CD4-positive, alpha-beta T cell treated with Interleukin-2 at 100 ng/mL for 4 hours (primary cell): ENCODE data around the gene MCF2L.

Experiments
- DNase-seq: peaks from one replicate; pipeline ENCODE4 v3.0.0-alpha.2; 2020; ENCODE audit warnings: low spot score

The MCF2L gene

GRCh38 chr13:113126265-113127150 lies 157.5 kb downstream of the MCF2L start:
- DNase-seq = no peak

GRCh38 chr13:113129480-113129879 lies 160.5 kb downstream of the MCF2L start:
- no peak for DNase-seq

DNA sequence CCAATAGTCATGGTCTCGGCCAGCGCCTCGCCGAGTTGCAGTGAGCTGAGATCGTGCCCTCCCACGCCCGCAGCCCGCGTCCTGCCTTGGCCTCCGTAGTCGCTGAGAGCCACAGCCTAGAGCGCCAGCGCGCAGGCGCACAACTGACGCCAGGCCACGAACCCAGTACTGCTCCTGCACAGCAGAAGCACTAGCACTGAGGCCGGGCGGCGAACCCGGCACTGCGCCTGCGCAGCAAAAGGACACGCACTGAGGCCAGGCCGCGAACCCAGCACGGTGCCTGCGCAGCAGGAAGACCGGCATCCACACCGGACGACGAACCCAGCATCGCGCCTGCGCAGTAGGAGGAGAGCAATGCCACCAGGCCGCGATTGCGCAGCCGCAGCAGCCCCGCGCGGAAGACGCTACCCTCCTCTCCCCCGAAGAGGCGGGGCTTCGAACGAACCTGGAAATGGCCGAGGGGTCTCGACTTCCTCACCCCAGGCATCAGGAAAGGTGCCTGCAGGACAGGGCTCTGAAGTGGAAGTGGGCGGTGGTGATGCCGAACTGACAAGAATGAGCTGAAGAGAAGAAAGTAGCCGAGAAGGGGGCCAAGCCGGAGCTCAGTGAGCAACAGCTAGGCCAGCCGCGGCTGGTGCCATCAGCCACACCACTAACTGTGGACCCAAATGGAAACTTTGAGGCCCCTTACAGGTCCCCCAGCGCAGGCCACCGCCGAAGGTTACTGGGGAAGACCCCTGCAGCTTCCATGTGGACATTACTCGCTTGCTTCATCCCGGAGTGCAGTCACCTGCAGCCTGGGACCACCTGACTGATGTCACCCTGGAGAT lies 161.1 kb downstream of the MCF2L start:
- peak; percentile 14 for DNase-seq

DNA sequence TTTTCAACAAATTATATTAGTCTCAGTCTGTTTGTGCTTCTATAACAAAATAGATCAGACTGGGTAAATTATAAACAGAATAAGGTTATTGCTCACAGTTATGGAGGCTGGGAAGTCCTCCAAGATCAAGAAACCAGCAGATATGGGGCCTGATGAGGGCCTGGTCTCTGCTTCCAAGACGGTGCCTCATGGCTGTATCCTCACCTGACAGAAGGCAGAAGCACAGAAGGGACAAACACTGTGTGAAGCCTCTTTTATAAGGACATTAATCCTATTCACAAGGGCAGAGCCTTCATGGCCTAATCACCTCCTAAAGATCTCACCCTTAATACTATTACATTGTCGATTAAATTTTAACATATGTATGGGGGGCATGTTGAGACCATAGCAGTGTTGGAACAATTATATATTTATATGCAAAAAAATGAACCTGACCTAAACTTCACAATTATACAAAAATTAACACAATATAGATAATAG lies 166.3 kb downstream of the MCF2L start:
- DNase-seq = no peak

DNA sequence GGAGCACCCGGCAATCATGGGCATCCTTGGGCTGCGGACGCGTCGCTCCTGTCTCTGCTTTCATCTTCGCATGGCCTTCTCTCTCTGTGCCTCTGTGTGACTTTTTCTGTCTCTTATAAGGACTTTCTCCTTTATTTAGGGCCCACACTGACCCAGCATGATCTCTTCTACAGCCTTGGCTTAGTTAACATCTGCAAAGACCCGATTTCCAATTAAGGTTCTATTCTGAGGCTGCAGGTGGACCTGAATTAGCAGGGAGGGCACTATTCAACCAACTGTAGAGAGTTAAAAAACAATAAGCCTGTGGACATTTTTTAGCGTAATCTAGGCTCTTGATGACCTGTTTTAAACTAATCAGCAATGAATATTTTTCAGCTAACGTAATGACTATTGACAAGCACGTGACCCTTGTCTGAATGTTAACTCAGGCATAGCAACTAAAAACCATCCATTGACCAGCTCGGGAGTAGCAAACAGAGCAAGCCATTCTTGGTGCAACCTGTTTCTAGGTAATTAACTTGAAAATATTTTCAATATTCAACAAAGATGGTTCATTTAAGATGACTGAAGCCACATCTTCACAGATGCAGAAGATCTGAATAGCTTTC lies 168.8 kb downstream of the MCF2L start:
- DNase-seq = no peak

GRCh38 chr13:113138792-113139551 lies 170.0 kb downstream of the MCF2L start:
- DNase-seq = no peak

- DNase-seq = no peak
These were observed 170.6 kb downstream of the MCF2L start for GRCh38 chr13:113139577-113139976.

- DNase-seq = no peak
These were observed 171.9 kb downstream of the MCF2L start for GRCh38 chr13:113140677-113141600.

DNA sequence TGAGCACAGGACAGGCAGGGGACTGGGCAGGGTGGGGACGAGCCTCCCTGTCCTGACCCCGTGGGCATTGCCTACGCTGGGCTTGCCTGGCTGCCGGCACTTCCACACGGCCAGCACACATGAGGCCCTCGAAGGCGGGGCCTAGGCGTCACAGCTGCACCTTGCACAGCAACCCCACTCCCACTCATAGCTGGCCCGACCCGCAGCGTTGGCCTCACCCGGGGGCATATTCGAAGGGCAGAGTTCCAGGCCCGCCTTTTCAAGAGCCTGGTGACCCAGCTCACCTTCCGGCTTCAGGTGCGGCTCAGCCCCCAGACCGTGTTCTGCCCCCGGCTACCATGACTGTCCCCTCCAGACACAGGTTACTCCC lies 172.6 kb downstream of the MCF2L start:
- no peak for DNase-seq

DNA sequence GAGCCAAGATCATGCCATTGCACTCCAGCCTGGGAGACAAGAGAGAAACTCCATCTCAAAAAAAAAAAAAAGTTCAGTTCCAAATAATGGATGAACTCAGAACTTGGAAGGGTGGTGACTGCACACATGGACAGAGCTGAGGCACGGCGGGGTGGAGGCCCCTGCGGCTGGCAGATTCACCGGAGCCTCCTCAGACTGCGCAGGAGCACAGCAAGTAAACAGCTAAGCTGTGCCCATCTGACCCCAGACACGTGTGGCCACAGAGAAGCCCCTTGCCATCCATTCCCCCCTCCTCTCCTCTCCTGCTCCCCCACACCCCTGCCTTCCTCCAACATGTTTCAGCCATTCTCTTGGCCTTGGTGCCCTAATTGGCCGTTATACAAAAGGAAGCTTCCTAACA lies 173.9 kb downstream of the MCF2L start:
- DNase-seq = no peak

DNA sequence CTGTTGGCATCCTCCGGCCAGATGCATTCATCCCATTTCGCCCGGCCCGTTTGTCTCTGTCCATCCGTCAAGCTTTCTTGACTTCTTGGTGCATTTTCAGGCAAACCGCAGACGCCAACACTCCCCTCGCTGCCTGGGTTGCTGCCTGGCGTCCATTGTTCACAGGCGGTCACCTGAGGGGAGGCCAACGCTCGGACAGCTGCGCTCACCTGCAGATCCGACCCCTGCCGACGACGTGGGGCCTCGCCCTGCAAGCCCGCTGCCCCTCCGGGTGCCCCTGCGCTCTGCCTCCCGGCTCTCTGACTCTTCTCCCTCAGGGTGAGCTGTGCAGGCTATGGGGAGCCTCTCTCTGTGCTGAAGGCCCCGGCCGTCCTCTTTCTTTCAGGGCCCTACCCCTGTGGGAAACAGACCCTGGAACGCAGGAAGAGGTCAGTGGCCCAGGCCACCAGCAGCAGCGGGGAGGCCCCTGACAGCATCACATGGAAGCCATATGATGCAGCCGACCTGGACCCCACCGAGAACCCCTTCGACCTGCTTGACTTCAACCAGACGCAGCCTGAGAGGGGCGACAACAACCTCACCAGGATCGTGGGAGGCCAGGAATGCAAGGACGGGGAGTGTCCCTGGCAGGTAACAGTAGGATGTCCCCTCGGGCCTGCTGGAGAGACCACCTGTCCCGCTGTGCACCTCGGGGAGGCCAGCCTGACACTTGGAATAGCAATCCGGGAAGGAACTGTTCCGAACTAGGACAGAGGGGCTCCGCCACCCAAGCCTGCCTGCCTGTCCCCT lies 174.6 kb downstream of the MCF2L start:
- DNase-seq = no peak

GRCh38 chr13:113144255-113144629 lies 175.2 kb downstream of the MCF2L start:
- DNase-seq = no peak

DNA sequence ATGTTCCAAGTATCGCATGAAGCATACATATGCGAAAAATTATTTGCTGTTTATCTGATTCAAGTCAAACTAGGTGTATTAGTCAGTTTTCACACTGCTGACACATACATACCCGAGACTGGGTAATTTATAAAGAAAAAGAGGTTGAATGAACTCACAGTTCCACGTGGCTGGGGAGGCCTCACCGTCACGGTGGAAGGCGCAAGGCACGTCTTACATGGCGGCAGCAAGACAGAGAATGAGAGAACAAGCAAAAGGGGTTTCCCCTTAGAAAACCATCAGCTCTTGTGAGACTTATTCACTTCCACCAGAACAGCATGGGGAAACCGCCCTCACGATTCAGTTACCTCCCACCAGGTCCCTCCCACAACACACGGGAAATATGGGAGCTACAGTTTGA lies 176.5 kb downstream of the MCF2L start:
- no peak for DNase-seq

- DNase-seq = no peak
These were observed 177.0 kb downstream of the MCF2L start for GRCh38 chr13:113145911-113146598.

DNA sequence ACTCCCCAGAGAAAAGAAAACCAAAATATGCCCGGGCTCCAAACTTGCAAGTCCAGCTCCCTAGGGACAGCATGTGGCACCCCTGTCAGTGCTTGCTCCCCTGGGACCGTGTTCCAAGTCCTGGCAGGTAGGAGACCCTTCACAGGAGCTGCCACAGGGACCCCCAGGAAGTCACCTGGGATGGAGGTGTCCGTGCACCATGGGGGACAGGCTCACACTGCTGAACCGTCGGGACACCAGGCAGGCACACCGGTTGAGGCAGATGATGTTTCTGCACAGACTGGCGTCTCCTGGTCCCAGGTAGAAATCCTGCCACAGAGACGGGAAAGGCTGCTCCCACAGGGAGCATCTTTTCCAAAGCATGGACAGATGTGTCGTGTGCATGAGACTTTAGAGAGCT lies 177.7 kb downstream of the MCF2L start:
- no peak for DNase-seq

DNA sequence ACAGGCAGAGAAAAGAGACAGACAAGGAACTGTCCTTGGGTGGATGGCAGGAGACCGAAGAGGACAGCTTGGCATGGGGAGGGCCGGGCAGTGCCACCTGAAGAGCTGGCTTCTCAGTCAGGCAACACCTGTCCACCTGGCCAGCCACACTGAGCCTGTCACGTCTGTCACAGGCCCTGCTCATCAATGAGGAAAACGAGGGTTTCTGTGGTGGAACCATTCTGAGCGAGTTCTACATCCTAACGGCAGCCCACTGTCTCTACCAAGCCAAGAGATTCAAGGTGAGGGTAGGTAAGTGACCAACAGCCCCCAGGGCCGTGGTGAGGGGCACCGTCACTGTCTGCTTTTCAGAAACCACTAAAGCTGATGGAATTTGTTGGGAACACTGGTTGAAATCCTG lies 178.2 kb downstream of the MCF2L start:
- no peak for DNase-seq

GRCh38 chr13:113148407-113148806 lies 179.4 kb downstream of the MCF2L start:
- DNase-seq = no peak

DNA sequence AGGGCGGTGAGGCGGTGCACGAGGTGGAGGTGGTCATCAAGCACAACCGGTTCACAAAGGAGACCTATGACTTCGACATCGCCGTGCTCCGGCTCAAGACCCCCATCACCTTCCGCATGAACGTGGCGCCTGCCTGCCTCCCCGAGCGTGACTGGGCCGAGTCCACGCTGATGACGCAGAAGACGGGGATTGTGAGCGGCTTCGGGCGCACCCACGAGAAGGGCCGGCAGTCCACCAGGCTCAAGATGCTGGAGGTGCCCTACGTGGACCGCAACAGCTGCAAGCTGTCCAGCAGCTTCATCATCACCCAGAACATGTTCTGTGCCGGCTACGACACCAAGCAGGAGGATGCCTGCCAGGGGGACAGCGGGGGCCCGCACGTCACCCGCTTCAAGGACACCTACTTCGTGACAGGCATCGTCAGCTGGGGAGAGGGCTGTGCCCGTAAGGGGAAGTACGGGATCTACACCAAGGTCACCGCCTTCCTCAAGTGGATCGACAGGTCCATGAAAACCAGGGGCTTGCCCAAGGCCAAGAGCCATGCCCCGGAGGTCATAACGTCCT lies 180.0 kb downstream of the MCF2L start:
- no peak for DNase-seq
